ENCODE data around the gene FLAD1. TPM values are rescaled to one million over a fixed set of nuclear protein-coding genes. Genes with fewer than 3 reads are reported as not detected.

FLAD1 gene
- total and polyA plus RNA-seq, 2 of the 8 experiments (the other 6 are each of a cell fraction or from before 2014, with no cell fraction given), result 104 to 143 TPM

GRCh38 chr1:154960446-154961136 is 22.6 kb upstream of the FLAD1 start (continued):
- TF ChIP-seq, protein P1, sequence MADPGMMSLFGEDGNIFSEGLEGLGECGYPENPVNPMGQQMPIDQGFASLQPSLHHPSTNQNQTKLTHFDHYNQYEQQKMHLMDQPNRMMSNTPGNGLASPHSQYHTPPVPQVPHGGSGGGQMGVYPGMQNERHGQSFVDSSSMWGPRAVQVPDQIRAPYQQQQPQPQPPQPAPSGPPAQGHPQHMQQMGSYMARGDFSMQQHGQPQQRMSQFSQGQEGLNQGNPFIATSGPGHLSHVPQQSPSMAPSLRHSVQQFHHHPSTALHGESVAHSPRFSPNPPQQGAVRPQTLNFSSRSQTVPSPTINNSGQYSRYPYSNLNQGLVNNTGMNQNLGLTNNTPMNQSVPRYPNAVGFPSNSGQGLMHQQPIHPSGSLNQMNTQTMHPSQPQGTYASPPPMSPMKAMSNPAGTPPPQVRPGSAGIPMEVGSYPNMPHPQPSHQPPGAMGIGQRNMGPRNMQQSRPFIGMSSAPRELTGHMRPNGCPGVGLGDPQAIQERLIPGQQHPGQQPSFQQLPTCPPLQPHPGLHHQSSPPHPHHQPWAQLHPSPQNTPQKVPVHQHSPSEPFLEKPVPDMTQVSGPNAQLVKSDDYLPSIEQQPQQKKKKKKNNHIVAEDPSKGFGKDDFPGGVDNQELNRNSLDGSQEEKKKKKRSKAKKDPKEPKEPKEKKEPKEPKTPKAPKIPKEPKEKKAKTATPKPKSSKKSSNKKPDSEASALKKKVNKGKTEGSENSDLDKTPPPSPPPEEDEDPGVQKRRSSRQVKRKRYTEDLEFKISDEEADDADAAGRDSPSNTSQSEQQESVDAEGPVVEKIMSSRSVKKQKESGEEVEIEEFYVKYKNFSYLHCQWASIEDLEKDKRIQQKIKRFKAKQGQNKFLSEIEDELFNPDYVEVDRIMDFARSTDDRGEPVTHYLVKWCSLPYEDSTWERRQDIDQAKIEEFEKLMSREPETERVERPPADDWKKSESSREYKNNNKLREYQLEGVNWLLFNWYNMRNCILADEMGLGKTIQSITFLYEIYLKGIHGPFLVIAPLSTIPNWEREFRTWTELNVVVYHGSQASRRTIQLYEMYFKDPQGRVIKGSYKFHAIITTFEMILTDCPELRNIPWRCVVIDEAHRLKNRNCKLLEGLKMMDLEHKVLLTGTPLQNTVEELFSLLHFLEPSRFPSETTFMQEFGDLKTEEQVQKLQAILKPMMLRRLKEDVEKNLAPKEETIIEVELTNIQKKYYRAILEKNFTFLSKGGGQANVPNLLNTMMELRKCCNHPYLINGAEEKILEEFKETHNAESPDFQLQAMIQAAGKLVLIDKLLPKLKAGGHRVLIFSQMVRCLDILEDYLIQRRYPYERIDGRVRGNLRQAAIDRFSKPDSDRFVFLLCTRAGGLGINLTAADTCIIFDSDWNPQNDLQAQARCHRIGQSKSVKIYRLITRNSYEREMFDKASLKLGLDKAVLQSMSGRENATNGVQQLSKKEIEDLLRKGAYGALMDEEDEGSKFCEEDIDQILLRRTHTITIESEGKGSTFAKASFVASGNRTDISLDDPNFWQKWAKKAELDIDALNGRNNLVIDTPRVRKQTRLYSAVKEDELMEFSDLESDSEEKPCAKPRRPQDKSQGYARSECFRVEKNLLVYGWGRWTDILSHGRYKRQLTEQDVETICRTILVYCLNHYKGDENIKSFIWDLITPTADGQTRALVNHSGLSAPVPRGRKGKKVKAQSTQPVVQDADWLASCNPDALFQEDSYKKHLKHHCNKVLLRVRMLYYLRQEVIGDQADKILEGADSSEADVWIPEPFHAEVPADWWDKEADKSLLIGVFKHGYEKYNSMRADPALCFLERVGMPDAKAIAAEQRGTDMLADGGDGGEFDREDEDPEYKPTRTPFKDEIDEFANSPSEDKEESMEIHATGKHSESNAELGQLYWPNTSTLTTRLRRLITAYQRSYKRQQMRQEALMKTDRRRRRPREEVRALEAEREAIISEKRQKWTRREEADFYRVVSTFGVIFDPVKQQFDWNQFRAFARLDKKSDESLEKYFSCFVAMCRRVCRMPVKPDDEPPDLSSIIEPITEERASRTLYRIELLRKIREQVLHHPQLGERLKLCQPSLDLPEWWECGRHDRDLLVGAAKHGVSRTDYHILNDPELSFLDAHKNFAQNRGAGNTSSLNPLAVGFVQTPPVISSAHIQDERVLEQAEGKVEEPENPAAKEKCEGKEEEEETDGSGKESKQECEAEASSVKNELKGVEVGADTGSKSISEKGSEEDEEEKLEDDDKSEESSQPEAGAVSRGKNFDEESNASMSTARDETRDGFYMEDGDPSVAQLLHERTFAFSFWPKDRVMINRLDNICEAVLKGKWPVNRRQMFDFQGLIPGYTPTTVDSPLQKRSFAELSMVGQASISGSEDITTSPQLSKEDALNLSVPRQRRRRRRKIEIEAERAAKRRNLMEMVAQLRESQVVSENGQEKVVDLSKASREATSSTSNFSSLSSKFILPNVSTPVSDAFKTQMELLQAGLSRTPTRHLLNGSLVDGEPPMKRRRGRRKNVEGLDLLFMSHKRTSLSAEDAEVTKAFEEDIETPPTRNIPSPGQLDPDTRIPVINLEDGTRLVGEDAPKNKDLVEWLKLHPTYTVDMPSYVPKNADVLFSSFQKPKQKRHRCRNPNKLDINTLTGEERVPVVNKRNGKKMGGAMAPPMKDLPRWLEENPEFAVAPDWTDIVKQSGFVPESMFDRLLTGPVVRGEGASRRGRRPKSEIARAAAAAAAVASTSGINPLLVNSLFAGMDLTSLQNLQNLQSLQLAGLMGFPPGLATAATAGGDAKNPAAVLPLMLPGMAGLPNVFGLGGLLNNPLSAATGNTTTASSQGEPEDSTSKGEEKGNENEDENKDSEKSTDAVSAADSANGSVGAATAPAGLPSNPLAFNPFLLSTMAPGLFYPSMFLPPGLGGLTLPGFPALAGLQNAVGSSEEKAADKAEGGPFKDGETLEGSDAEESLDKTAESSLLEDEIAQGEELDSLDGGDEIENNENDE (IDR thresholded peaks at IDR 0.05; ENCODE audit: insufficient replicate concordance, low read length), result no peak
- no peak for TF ChIP-seq SIN3A (conservative IDR thresholded peaks at IDR 0.05 in 1 of 2, IDR thresholded peaks at IDR 0.05 in 1 of 2; ENCODE audit: low read depth in 1 of 2, low read length in 2 of 2)
- TF ChIP-seq ASH2L (IDR thresholded peaks at IDR 0.05; ENCODE audit: low read length), result no peak

Measured in H1 (cell line).